ENCODE data around the gene ASPDH. TPM values are rescaled to one million over a fixed set of nuclear protein-coding genes. Genes with fewer than 3 reads are reported as not detected.

The ASPDH gene
- total and polyA plus RNA-seq, 2 donors (not counting 3 experiments of a cell fraction or from before 2014, with no cell fraction given): not detected

DNA sequence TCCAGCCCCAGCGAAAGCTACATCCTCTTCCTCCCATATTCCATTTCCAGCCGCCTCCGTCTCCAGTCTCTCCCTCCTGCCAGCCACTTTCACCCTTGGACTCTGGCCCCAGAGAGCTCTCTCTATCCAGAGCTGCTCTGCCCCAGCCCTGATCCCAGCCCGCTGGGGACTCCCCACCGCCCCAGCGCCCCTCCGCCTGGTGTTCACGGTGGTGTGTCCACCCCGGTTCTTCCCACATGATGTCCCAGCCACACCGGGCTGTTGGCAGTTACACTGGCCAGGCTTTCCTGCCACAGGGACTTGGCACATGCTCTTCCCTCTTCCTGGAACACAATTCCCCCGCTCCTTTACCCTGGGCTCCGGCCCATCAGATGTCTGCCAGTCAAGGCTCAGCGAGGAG is 48.7 kb downstream of the ASPDH start:
- Histone ChIP-seq H3K27me3 (ENCODE audit: control insufficient read depth in 2 of 2, insufficient read depth in 2 of 2, low read length in 2 of 2) (no peaks in the 10 kb centered on the region), H3K9me1 (replicated peaks; ENCODE audit: control insufficient read depth, extremely low read depth, insufficient read depth, low read length) (no peaks in the 10 kb centered on the region), H4K20me1 (replicated peaks; ENCODE audit: control insufficient read depth, extremely low read depth, insufficient read depth, low read length) (no peaks in the 10 kb centered on the region), H3K9me3 (replicated peaks; ENCODE audit: control insufficient read depth, insufficient read depth, low read length) (no peaks in the 10 kb centered on the region), H3K27ac (ENCODE audit: insufficient read depth, low read depth, low read length) (no peak overlapping the region), H3K79me2 (ENCODE audit: control insufficient read depth, insufficient read depth, low read length) (no peaks in the 10 kb centered on the region), H3K4me1 (ENCODE audit: control insufficient read depth, extremely low read depth, insufficient read depth, low read length) (no peaks in the 10 kb centered on the region), H3K4me2 (ENCODE audit: insufficient read depth, low read length) (no peak overlapping the region), H3K9ac (replicated peaks; ENCODE audit: extremely low read depth, insufficient read depth, low read length) (no peak overlapping the region), H2AFZ (ENCODE audit: low read depth, low read length) (no peak overlapping the region), H3K4me3 (replicated peaks in 1 of 3; ENCODE audit: insufficient read depth in 1 of 3, low read depth in 1 of 3, low read length in 3 of 3) (no peak overlapping the region), H3K36me3 (ENCODE audit: control insufficient read depth in 2 of 2, extremely low read depth in 1 of 2, insufficient read depth in 2 of 2, low read length in 2 of 2) (no peaks in the 10 kb centered on the region)
- TF ChIP-seq, protein P1, sequence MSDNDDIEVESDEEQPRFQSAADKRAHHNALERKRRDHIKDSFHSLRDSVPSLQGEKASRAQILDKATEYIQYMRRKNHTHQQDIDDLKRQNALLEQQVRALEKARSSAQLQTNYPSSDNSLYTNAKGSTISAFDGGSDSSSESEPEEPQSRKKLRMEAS (IDR thresholded peaks at IDR 0.05; ENCODE audit: insufficient read depth, insufficient read length): no peak
- no peak for TF ChIP-seq MYC (IDR thresholded peaks at IDR 0.05; ENCODE audit: low read depth, low read length)
- ChIA-PET POLR2A (no interaction called here), CTCF (interaction anchor here (2.8 to 7.4 kb wide), 2 partner anchors 96 to 108 kb away, joined by 17 to 144 read pairs; no protein-coding TSS in a partner anchor)
- no TSS peak for BruUV-seq (replicated peaks)
- FAIRE-seq: no peak
- no peak for DNase-seq (ENCODE audit: low read depth, low spot score)
- dilution Hi-C loops (cut with MboI; ENCODE audit: extremely low pct_ligation_motif_present, low sequenced_read_pairs) (no loop called here), intact Hi-C loops (cut with micrococcal nuclease) (no loop called here)

DNA sequence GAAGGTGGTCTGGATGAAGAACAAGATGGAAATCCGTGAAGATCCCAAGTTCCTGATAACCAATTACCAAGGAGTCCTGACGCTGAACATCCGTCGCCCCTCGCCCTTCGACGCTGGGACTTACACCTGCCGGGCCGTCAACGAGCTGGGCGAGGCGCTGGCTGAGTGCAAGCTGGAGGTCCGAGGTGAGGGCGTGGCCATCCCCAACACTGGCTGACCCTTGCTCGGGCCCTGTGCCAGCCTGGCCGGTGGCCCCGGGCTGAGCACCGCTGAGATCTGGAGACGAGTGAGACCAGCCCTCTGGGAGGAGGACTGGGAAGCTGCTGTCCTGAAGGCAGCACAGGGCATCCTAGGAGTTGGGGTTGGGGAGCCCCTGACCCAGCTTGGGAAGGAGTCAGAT is 49.4 kb downstream of the ASPDH start:
- Histone ChIP-seq H3K79me2 (ENCODE audit: control insufficient read depth, insufficient read depth, low read length) (no peaks in the 10 kb centered on the region), H3K36me3 (ENCODE audit: control insufficient read depth in 2 of 2, extremely low read depth in 1 of 2, insufficient read depth in 2 of 2, low read length in 2 of 2) (no peaks in the 10 kb centered on the region), H3K27ac (ENCODE audit: insufficient read depth, low read depth, low read length) (no peak overlapping the region), H3K27me3 (ENCODE audit: control insufficient read depth in 2 of 2, insufficient read depth in 2 of 2, low read length in 2 of 2) (no peaks in the 10 kb centered on the region), H3K9me3 (replicated peaks; ENCODE audit: control insufficient read depth, insufficient read depth, low read length) (no peaks in the 10 kb centered on the region), H2AFZ (ENCODE audit: low read depth, low read length) (no peak overlapping the region), H3K4me3 (replicated peaks in 1 of 3; ENCODE audit: insufficient read depth in 1 of 3, low read depth in 1 of 3, low read length in 3 of 3) (no peak overlapping the region), H3K4me2 (ENCODE audit: insufficient read depth, low read length) (no peak overlapping the region), H3K9me1 (replicated peaks; ENCODE audit: control insufficient read depth, extremely low read depth, insufficient read depth, low read length) (no peaks in the 10 kb centered on the region), H3K9ac (replicated peaks; ENCODE audit: extremely low read depth, insufficient read depth, low read length) (no peak overlapping the region), H3K4me1 (ENCODE audit: control insufficient read depth, extremely low read depth, insufficient read depth, low read length) (no peaks in the 10 kb centered on the region), H4K20me1 (replicated peaks; ENCODE audit: control insufficient read depth, extremely low read depth, insufficient read depth, low read length) (no peaks in the 10 kb centered on the region)
- BruUV-seq (replicated peaks): no TSS peak
- dilution Hi-C loops (cut with MboI; ENCODE audit: extremely low pct_ligation_motif_present, low sequenced_read_pairs): no loop called here
- intact Hi-C loops (cut with micrococcal nuclease): no loop called here
- ChIA-PET POLR2A (no interaction called here), CTCF (interaction anchor here (2.8 to 7.4 kb wide), 2 partner anchors 96 to 107 kb away, joined by 17 to 144 read pairs; no protein-coding TSS in a partner anchor)
- DNase-seq (ENCODE audit: low read depth, low spot score) (no peak), FAIRE-seq (no peak)
- no peak for TF ChIP-seq POLR2AphosphoS5 (IDR thresholded peaks at IDR 0.05; ENCODE audit: insufficient read depth, low read depth, low read length)
- TF ChIP-seq EZH2 (IDR thresholded peaks at IDR 0.05; ENCODE audit: borderline replicate concordance, low read depth, low read length, severe bottlenecking): no peak
- TF ChIP-seq, protein P2, sequence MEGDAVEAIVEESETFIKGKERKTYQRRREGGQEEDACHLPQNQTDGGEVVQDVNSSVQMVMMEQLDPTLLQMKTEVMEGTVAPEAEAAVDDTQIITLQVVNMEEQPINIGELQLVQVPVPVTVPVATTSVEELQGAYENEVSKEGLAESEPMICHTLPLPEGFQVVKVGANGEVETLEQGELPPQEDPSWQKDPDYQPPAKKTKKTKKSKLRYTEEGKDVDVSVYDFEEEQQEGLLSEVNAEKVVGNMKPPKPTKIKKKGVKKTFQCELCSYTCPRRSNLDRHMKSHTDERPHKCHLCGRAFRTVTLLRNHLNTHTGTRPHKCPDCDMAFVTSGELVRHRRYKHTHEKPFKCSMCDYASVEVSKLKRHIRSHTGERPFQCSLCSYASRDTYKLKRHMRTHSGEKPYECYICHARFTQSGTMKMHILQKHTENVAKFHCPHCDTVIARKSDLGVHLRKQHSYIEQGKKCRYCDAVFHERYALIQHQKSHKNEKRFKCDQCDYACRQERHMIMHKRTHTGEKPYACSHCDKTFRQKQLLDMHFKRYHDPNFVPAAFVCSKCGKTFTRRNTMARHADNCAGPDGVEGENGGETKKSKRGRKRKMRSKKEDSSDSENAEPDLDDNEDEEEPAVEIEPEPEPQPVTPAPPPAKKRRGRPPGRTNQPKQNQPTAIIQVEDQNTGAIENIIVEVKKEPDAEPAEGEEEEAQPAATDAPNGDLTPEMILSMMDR (IDR thresholded peaks at IDR 0.05; ENCODE audit: extremely low read depth in 1 of 2, insufficient read depth in 1 of 2, low read depth in 1 of 2, low read length in 2 of 2): no peak
- TF ChIP-seq GATA2 (IDR thresholded peaks at IDR 0.05; ENCODE audit: insufficient read depth, insufficient read length, low read depth, low read length): no peak
- TF ChIP-seq MYC (IDR thresholded peaks at IDR 0.05; ENCODE audit: low read depth, low read length): no peak
- no peak for TF ChIP-seq FOS (IDR thresholded peaks at IDR 0.05; ENCODE audit: borderline replicate concordance, insufficient read depth, low read length)
- TF ChIP-seq JUN (IDR thresholded peaks at IDR 0.05; ENCODE audit: borderline replicate concordance, insufficient read depth, insufficient read length, low read depth): no peak
- TF ChIP-seq, protein P1 (IDR thresholded peaks at IDR 0.05; ENCODE audit: insufficient read depth, insufficient read length): no peak
- TF ChIP-seq POLR2A (IDR thresholded peaks at IDR 0.05; ENCODE audit: low read depth, low read length): no peak

Measured in endothelial cell of umbilical vein (primary cell).